Measurements from ENCODE around the gene ATP5ME.

Gene ATP5ME

GRCh38 chr4:633406-633805 lies 40.7 kb downstream of the ATP5ME start:
- DNase-seq (ENCODE audit: low read depth), result no peak

- DNase-seq (ENCODE audit: low read depth), result no peak
Observed at GRCh38 chr4:632926-633325, 41.1 kb downstream of the ATP5ME start.

DNA sequence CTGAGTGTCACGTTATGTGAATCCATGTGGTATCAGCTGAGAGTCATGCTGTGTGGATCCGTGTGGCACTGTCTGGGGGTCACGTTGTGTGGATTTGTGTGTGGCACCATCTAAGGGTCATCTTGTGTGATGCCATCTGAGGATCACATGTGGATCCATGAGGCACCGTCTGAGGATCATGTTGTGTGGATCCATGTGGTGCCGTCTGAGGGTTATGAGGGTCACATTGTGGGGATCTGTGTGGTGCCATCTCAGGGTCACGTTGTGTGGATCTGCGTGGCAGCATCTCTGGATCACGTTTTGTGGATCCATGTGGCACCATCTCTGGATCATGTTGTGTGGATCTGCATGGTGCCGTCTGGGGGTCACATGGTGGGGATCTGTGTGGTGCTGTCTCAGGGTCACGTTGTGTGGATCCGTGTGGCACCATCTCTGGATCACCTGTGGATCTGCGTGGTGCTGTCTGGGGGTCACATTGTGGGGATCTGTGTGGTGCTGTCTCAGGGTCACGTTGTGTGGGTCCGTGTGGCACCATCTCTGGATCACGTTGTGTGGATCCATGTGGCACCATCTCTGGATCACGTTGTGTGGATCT lies 41.8 kb downstream of the ATP5ME start:
- no peak for DNase-seq (ENCODE audit: low read depth)

DNA sequence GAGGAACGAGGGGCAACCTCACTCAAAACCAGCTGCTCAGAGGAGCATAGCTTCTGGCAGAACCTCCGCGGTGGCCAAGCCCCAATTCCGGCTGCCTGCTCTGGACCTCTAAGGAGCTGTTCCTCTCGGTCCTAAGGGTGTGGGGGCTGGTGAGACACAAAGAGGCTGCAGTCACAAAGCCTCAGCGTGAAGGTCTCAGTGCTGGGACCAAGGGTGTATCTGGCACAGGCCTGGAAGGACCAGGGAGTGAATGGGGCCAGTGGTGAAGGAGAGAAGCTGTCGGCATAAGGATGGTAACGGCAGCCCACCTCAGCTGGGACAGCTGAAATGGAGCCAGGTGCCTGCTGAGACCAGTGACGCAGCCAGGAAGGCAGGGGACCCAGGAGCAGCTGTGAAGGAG lies 43.4 kb downstream of the ATP5ME start:
- DNase-seq (ENCODE audit: low read depth), result no peak

- no peak for DNase-seq (ENCODE audit: low read depth)
Observed at GRCh38 chr4:629915-630641, 44.0 kb downstream of the ATP5ME start.

DNA sequence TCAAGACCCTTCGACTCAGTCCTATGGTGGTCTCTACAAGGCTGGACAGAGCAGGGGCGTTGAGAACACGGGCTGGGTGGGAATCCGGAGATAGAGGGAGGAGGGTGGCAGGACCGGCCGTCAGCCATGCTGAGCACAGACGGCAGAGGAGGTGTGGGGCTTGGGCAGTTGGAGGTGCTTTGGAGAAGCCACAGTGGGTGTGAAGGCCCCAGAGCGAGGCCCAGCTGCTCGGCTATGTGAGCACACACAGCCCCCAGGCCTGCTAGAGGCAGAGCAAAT lies 44.5 kb downstream of the ATP5ME start:
- DNase-seq (ENCODE audit: low read depth), result no peak

DNA sequence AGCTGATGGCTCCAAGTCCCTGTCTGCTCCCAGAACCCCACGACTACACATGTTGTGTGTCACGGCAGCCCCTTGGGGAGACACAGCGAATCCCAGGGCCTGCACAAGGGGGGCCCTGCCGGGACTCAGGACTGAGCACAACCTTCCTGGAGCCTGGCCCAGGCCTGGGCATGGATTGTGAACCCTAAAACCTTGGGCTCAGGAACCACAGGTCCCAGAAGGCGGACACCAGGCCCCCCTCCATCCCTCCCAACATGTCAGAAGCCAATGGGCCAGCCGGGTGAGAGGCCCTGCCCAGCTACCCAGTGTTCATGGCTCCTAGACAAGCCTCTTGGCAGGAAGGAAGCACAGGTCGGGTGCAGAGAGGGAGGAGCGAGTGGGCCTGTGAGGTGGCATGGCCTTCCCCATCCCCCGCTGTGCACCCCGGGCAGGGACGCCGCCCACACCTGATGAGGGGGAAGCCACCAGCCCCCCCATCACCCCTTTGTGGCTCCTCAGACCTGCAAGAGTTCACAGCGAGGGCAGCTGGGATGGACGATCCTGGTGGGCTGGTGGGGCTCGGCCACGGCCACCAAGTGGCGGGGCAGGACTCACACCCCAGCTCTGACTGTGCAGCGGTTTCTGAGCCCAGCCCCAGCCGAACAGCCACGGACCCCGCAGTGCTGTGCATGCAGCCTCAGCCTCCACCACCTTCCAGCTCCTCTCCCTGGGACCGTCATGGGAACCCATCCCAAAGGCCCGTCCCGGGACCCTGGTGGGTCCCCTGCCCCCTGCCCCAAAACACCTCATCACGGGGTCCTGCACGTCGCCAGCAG lies 45.0 kb downstream of the ATP5ME start:
- DNase-seq (ENCODE audit: low read depth), result no peak

- no peak for DNase-seq (ENCODE audit: low read depth)
Observed at GRCh38 chr4:628311-628741, 45.8 kb downstream of the ATP5ME start.

DNA sequence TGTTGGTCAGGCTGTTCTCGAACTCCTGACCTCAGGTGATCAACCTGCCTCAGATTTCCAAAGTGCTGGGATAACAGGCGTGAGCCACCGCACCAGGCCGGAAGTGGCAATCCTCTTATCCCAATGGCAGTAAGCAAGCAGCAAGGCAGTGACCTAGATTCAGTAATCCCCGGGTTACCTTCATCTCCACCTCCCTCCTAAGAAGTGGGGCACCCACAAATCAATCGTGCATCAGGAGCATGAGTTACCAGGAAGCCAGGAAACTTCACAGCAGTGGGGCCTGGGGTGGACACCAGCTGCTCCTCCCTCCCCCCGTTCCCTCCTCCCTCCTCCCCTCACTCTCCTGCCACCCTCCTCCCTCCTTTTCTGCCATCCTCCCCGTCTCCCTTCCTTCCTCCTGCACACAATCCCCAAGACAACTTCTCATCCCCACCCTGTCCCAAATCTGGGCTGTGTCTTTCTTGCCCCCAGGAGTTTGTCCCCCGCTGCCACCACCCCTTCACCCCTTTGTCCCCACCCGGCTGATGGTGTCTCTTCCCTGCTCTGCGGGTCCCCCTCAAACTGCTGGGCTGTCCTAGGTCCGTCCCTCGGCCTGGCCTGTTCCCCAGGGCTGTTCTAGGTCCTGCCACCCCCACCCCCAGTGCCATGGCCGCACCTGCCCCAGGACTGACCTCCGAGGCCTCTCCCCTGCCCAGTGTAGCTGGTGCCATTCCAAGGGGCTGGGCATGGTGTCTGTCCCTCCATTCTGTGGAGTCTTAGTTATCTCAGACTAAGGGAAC lies 46.5 kb downstream of the ATP5ME start:
- no peak for DNase-seq (ENCODE audit: low read depth)

- DNase-seq (ENCODE audit: low read depth), result no peak
Observed at GRCh38 chr4:626201-627091, 47.6 kb downstream of the ATP5ME start.

GRCh38 chr4:625631-626161 lies 48.4 kb downstream of the ATP5ME start:
- DNase-seq (ENCODE audit: low read depth), result no peak

DNA sequence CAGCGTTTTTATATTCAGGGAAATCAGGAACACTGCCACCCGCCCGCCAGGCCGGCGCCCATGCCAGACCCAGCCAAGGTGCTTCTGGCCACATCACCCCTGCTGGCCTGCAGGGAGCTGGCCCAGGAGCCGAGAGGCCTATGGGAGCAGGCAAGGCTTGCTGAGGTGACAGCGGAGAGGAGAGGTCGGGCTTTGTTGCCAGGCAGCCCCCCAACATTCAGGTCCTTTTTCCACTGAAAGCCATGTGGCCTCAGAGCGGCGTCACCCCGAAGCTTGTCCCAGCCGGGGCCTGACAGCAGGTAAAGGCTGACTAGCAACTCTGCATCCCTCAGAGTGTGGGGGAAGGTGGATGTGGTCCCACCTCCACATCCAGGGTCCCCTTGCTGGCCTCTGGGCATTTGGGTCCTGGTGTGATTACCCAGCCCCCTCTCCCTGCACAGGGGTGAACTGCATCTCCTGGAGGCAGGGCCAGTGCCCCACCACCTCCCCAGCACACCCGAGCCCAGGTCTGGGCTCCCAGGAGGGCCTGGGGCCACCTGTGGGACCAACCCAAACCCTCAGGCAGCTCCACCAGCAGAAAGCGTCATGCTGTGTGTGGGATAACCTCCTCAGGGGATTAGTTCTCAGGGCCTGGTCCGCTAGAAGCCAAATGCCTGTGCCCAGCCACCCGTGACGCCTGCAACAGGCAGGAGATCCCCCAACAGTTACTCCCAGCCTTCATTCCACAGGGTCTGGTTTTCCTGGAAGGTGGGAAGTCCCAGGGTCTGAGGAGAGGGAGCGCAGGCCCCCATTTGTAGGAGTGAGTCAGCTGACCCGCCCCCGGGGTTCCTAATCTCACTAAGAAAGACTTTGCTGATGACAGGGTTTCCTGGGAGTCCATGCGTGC lies 49.1 kb downstream of the ATP5ME start, which contains the start of gene PDE6B:
TSS of gene PDE6B (plus strand) at position 869 of the 886 bp plus-strand sequence. CDS start 54 bp downstream, outside the sequence.
- DNase-seq (ENCODE audit: low read depth), result no peak

GRCh38 chr4:623914-624566 lies 50.0 kb downstream of the ATP5ME start:
- no peak for DNase-seq (ENCODE audit: low read depth)

- DNase-seq (ENCODE audit: low read depth), result no peak
Observed at GRCh38 chr4:622996-623913, 50.8 kb downstream of the ATP5ME start.
